ENCODE results near the gene SKIDA1. TPM values are rescaled to one million over a fixed set of nuclear protein-coding genes. Genes with fewer than 3 reads are reported as not detected.

Gene SKIDA1
- total RNA-seq, 1 donor from 2014 or later = 3.6 TPM

DNA sequence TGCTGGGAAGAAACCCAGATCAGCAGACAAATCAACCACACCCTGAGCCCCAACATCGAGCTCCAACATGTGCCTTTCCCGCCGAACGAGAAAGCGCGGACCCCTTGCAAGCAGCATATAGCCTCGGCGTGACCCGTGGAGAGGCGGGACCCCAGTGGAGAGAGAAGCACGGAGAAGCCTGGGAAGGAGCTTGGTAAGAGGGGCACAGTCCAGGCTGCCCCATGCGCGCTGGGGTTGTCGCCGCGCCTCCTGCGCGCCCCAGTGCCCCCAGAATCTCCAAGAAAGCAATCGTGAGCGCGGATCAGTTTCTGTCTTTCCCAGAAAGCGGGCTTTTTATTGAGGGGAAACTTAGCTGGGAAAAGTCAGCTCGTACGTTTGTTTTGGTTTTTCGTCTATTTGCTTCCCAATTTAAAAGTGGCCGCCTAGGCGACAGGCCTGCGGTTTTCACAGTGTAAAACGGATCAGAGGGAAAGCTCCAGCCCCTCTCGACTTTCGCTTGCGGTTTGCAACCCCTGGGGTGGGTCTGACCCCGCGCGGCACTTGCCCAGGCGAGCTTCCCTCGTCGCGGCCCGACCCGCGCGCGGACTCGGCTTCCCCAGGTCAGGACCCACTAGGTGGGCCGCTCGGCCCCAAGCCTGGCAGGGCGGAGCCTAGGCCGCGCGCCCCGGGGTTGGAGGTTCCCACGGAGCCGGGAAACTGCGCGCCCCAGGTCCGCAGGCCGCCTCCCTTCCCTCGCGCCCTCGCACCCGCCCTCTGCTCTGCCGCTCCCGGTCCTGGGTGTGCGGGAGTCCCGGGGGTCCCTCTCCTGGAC lies 31.1 kb downstream of the SKIDA1 start:
- intact Hi-C loops (cut with micrococcal nuclease) = loop anchor here (5.0 to 10.0 kb wide), 3 partner anchors 220 to 470 kb away; no protein-coding TSS in a partner anchor
- peak; percentile 69 for DNase-seq
- peak; percentile 51 for ATAC-seq

DNA sequence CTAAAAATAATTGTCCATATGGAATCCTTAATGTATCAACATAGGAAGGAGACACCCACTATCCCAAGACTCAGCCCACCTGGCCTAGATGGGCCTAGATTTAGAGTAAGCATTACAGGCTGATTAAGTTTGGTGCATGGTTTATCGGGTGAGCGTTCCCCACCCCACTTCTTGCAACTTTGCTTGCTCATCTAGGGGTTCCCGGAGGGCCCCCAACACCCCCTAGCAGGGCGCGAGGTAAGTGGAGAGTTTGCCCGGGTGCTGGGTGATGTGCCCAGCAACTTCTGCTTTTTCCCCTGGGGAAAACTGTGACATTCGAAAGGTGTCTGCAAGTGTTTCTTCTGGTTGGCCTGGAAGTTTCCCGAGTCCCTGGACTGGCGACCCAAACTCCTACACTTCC lies 31.7 kb downstream of the SKIDA1 start:
- ATAC-seq (no peak), DNase-seq (no peak)
- intact Hi-C loops (cut with micrococcal nuclease) = loop anchor here (10.0 kb wide), 2 partner anchors 219 to 471 kb away; no protein-coding TSS in a partner anchor

DNA sequence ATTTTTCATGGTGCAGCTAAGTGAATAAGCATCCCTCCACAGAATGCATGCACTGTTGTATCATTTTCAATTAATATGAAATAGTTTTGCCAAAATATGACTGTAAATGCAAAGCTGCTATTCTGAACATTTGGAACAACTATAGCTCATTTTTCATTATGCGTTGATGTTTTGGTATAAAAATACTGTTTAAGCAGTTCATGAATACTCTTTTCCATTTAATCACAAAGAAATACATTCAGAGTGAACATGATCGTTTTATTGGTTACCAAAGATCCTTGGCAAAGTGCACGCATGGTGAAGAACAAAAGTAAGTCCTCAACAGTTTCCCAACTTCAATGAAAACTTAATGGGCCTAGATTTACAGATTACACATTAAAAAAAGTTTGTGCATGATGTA lies 33.1 kb downstream of the SKIDA1 start:
- DNase-seq (no peak), ATAC-seq (no peak)
- intact Hi-C loops (cut with micrococcal nuclease) = loop anchor here (10.0 kb wide), 2 partner anchors 218 to 472 kb away; no protein-coding TSS in a partner anchor

DNA sequence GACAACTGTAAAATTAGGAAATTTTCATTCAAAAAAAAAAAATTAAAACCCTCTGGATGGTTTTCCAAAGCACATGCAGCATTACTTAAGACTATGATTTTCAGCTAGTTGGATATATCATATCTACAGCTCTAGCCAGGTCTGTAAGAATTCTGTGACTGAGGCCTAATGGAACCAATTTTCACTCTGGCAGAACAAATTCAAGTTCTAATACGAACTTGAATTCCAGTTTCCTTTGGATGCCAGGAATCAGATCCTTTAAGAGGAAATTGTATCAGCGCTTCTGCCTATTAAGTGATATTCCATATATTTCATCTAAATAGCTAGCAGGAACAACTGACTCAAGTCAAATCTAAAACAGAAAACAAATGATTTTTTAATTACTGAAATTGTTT lies 34.8 kb downstream of the SKIDA1 start:
- intact Hi-C loops (cut with micrococcal nuclease) = loop anchor here (10.0 kb wide), 2 partner anchors 216 to 474 kb away; no protein-coding TSS in a partner anchor
- ATAC-seq (no peak), DNase-seq (no peak)

DNA sequence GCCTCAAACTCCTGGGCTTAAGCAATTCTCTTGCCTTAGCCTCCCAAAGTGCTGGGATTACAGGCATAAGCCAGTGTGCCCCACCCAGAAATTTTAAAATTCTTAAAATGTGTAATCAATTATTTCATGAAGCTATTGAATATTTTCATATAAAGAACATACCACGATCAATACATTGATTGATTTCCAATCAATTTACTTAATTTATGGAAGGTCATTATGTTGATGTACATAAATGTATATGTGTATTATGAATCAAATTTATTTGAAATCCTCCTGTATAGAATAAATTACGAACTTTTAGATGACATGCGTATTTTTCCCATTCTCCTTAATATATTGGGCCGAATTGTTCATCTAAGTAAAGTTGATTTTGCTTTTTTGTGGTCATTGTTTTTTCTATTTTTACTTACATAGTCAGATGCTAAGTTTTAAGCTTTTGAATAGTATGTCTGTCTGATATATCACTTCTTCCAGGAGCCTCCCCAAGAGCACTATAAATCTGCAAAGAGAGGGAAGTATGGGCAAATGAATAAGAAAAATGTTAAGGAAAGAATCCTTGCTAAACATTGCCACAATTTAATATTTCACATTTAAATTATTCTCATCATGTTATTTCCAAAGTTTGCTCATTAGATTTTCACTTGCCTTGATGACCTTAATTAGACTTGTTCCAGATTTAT lies 35.3 kb downstream of the SKIDA1 start:
- ATAC-seq = no peak
- intact Hi-C loops (cut with micrococcal nuclease) = loop anchor here (10.0 kb wide), 2 partner anchors 215 to 475 kb away; no protein-coding TSS in a partner anchor
- no peak for DNase-seq

DNA sequence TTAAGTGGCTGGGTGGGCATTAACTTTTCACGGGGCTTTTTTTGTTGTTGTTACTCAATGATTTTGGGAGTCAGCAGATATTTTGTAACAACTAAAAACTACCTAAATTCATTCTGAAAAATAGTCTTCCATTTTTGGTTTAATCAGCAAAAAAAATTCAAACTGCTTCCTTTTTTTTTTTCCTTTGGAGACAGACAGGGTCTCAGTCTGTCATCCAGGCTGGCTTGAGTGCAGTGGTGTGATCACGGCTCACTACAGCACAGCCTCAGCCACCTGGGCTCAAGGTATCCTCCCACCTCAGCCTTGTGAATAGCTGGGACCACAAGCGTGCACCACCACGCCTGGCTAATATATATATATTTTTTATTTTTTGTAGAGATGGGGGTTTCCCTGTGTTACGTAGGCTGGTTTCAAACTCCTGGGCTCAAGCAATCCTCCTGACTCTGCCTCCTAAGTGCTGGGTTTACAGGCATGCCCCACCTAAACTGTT lies 36.5 kb downstream of the SKIDA1 start:
- intact Hi-C loops (cut with micrococcal nuclease) = no loop called here
- ATAC-seq = no peak
- no peak for DNase-seq

DNA sequence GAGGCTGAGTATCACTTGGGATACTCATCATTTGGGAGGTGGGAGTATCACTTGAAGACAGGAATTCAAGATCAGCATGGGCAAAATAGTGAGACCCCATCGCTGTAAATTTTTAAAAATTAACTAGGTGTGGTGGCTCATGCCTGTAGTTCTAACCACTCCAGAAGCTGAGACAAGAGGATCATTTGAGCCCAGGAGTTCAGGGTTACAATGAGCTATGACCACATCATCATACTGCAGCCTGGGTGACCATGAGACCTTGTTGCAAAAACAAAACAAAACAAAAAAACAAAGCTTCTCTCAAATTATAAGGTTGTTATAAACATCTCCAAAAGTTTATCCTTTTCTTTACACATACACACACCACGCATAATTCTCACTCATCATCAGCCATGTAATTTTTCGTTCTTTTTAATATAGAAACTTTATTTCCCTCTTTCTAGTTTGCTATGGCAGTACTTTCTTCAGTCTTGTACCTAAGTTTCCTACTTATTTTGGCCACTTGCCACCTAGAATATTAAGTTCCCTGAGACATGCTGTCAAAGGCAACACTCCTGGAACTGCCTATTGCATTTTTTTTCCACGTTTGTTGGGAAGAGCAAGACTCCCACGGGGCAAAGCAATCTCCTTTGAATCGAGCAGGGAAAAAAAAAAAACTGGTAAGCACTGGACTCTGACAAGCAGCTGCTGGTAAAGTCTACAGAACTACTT lies 37.1 kb downstream of the SKIDA1 start:
- DNase-seq (no peak), ATAC-seq (no peak)
- intact Hi-C loops (cut with micrococcal nuclease) = no loop called here

DNA sequence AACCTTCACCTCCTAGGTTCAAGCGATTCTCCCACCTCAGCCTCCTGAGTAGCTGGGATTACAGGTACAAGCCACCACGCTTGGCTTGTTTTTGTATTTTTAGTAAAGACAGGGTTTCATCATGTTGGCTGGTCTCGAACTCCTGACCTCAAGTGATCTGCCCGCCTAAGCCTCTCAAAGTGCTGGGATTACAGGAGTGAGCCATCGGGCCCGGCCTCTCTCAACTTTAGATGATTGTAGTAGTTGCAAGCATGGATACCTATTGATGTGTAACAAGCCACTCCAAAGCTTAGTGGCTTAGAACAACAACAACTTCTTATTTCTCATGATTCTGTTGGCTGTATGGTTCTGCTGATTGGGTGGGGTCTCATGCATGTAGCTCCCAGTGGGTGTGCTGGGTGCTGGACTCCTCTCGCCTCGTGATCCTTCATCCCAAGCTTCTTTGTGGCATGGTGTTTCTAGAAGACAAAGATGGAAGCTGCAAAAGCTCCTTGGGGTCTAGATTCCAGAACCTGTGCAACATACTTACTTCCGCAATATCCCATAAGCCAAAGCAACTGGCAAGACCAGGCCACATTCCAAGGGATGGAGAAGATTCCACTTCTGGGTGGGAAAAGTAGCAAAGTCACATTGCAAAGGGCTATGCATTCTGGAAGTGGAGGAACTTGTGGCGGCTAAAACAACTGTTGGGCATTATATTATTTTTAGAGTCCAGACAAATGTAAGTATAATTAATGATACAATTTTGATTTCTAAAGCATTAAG lies 37.9 kb downstream of the SKIDA1 start:
- no peak for DNase-seq
- intact Hi-C loops (cut with micrococcal nuclease) = no loop called here

DNA sequence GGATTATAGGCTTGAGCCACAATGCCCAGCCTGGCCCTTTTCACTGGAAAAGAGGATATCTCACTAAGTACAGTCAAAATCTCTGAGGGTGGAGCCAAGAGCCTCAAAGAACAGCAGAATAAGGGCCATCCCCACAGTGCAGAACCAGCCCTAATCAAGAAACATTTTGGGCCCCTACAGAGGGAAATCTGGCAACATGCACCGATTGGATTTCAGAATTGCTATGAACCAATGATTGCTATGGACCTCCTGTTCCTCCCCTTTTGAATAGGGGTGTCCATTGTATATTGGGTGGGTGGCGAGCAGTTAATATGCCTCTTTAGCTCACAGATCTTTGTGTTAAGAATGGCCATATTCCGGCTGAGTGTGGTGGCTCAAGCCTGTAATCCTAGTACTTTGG lies 42.7 kb downstream of the SKIDA1 start:
- intact Hi-C loops (cut with micrococcal nuclease) = no loop called here
- no peak for DNase-seq
- ATAC-seq = no peak

More for the DNA sequence above, 37.9 kb downstream of the SKIDA1 start:
- ATAC-seq = no peak

DNA sequence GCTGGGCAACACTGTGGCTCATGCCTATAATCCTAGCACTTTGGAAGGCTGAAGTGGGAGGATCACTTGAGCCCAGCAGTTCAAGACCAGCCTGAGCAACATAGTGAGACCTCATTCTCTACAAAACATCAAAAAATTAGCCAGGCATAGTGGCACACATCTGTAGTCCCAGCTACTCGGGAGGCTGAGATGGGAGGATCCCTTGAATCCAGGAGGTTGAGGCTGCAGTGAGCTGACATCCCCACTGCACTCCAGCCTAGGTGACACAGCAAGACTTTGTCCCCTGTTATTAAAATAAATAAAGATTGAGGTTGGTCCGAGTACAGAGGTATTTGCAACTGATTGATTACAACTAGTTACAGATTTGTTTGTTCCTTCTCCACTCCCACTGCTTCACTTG lies 44.1 kb downstream of the SKIDA1 start:
- no peak for ATAC-seq
- intact Hi-C loops (cut with micrococcal nuclease) = no loop called here
- DNase-seq = no peak

DNA sequence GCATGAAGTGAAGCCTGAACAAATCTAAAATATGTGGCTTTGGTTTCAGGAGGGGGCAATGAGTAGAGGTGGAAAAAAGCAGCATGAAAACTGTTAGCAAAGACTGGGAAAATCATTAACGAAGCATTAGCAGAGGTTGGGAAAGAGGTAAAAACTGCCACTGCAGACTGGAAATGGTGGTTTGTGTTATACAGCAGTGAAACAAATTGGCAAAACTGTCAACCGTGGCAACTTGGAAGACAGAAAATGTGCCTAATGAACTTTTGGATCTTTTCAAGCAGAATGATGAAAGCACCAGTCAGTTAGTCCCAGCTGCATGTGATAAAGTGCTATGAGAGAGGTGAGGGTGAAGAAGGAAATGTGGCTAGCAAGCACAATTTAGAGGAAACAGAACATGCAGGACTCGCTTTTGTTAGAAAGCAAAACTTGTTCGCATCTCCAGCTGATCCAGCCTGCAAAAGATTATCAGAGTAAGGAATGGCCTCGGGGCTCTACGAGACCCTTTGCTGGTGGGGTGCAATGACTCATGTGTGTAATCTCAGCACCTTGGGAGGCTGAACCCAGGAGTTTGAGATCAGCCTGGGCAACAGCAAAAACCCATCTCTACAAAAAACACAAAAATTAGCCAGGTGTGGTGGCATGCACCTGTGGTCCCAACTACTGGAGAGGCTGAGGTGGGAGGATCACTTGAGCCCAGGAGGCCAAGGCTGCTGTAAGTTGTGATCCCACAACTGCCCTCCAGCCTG lies 45.7 kb downstream of the SKIDA1 start:
- DNase-seq (no peak), ATAC-seq (no peak)
- intact Hi-C loops (cut with micrococcal nuclease) = no loop called here

DNA sequence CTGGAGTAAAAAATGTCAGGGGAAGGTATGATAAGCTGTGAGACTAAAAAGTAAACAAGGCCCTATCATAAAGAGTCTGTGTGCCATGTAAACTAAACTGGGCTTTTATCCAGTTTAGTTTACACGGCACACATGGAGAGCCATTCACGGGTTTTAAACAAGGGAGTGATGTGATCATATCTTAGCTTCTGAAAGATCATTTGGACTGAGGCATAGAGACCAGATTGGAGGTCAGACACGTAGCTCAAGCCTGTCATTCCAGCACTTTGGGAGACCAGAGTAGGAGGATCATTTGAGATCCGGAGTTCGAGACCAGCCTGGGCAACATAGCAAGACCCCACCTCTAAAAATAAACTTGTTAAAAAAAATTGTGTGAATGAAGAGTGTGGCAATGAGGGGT lies 50.1 kb downstream of the SKIDA1 start:
- intact Hi-C loops (cut with micrococcal nuclease) = no loop called here
- DNase-seq = no peak
- no peak for ATAC-seq

DNA sequence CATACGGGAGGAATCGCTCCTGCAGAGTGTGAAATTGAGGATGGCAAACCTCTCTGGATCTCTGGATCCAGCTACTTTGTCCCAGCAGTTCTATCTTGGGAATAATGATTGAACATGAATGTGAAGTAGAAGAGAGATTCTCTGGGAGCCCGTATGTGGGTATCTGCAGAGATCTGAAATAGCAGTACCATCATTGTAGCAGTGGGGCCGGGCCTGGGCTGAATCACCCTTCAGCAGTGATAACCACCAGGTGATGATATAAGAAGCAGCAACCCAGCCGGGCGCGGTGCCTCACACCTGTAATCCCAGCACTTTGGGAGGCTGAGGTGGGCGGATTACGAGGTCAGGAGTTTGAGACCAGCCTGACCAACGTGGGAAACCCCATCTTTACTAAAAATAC lies 51.9 kb downstream of the SKIDA1 start:
- ATAC-seq (no peak), DNase-seq (no peak)
- intact Hi-C loops (cut with micrococcal nuclease) = no loop called here

DNA sequence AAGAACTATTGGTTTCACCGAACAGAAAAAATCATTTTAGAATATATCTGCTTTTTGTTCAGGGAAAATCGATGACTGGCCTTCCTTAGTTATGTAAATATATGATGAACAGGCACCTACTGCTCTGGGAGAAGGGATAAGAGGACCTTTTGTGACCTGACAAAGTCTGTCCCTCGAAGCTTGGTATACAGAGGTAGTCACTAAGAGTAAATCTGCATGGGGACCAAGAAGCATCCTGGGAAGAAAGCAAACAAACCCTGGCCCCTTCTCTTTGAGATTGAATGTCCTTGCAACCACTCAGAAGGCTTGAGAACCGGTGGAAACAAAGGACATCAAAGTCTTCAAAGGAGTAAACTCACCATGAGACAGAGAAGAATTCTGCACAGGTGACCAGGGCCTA lies 52.3 kb downstream of the SKIDA1 start:
- DNase-seq (no peak), ATAC-seq (no peak)
- intact Hi-C loops (cut with micrococcal nuclease) = no loop called here

DNA sequence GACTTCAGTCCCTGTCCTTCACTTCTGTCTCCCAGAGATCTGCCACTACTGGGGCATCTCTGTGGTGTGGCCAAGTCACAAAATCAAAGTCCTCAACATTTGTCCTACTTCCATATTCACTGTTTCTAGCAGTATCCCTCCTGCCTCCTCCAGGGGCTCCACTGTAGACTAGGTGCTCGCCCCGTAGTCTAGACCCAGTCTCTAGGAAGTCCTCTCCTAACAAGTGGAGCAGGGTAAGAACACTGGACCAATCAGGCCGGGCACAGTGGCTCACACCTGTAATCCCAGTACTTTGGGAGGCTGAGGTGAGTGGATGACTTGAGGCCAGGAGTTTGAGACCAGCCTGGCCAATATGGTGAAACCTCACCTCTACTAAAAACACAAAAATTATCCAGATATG lies 57.4 kb downstream of the SKIDA1 start:
- ATAC-seq (no peak), DNase-seq (no peak)
- intact Hi-C loops (cut with micrococcal nuclease) = no loop called here

DNA sequence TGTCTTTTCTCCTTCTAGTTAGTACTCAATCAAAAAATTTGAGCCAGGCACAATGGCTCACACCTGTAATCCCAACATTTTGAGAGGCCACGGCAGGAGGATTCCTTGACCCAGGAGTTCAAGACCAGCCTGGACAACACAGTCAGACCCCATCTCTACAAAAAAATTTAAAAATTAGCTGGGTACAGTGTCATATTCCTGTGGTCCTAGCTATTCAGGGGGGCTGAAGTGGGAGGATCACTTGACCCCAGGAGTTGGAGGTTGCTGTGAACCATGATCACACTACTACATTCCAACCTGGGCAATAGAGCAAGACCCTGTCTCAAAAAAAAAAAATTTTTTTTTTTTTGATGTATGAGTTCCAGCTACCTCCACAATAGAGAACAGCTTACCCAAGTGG lies 57.8 kb downstream of the SKIDA1 start:
- intact Hi-C loops (cut with micrococcal nuclease) = no loop called here
- DNase-seq = no peak
- ATAC-seq = no peak

DNA sequence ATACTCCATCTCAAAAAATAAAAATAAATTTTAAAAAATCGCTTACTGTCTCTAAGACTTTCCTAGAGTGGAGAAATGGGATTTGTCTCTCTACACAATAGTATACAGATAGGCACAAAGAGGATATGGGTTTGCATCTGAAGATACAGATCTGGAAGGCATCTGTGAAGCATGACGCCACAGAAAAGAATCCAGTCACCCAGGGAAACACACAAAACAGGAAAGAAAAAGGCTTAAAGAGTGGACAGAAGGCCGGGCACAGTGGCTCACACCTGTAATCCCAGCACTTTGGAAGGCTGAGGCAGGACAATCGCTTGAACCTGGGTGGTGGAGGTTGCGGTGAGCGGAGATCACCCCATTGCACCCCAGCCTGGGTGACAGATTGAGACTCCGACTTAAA lies 61.3 kb downstream of the SKIDA1 start:
- DNase-seq (no peak), ATAC-seq (no peak)
- intact Hi-C loops (cut with micrococcal nuclease) = no loop called here

Measured in left ventricle myocardium superior (tissue), 1 donor.